Measurements from ENCODE around the gene SERPINA10. TPM values are rescaled to one million over a fixed set of nuclear protein-coding genes. Genes with fewer than 3 reads are reported as not detected.

The SERPINA10 gene
- polyA plus RNA-seq, 1 experiment: not detected

Other genes starting within 250 kb of the SERPINA10 start
- 147 and 167 TPM in 2 replicates for gene DDX24, start 212.1 kb downstream of the SERPINA10 start, polyA plus RNA-seq (2011; rRNA removed)
- 16.6 and 18.6 TPM in 2 replicates for gene IFI27L1, start 212.0 kb downstream of the SERPINA10 start, polyA plus RNA-seq (2011; rRNA removed)
- 4.1 and 6.5 TPM in 2 replicates for gene IFI27, start 182.5 kb downstream of the SERPINA10 start, polyA plus RNA-seq (2011; rRNA removed)
- gene IFI27L2, start 163.7 kb downstream of the SERPINA10 start, polyA plus RNA-seq (2011; rRNA removed): 122 and 201 TPM in 2 replicates
- 0.37 and 0.39 TPM in 2 replicates for gene PPP4R4, start 118.9 kb downstream of the SERPINA10 start, polyA plus RNA-seq (2011; rRNA removed)
- gene SERPINA6, start 30.1 kb upstream of the SERPINA10 start, polyA plus RNA-seq (2011; rRNA removed): not detected in 2 replicates
- gene SERPINA2, start 73.4 kb upstream of the SERPINA10 start, polyA plus RNA-seq (2011; rRNA removed): not detected in 2 replicates
- gene SERPINA1, start 95.3 kb upstream of the SERPINA10 start, polyA plus RNA-seq (2011; rRNA removed): 0.34 and 0.40 TPM in 2 replicates
- not detected in 2 replicates for gene SERPINA11, start 159.5 kb upstream of the SERPINA10 start, polyA plus RNA-seq (2011; rRNA removed)
- 0.09 and 0.12 TPM in 2 replicates for gene SERPINA9, start 182.9 kb upstream of the SERPINA10 start, polyA plus RNA-seq (2011; rRNA removed)
- gene SERPINA12, start 216.2 kb upstream of the SERPINA10 start, polyA plus RNA-seq (2011; rRNA removed): not detected in 2 replicates